Liver (tissue), 3 donors: ENCODE data around the gene CSNK1D.

ENCODE experiments used
- CTCF ChIP-seq: fragments of 150-350 bp; IDR thresholded peaks from 2 replicates; pipeline ENCODE4 v1.5.1; 2017; ENCODE audit warnings: improper control_type of control experiment, low read depth, low read length; ENCODE audit not compliant: missing input control
- EGR1 ChIP-seq, 2 donors: IDR thresholded peaks; 2 replicates each; pipeline ENCODE4 v1.6.1; 2016 to 2018; ENCODE audit warnings: antibody characterized with exemption in 2 of 2, low read depth in 2 of 2
- JUND ChIP-seq, 2 donors: IDR thresholded peaks; 2 replicates each; pipeline ENCODE4 v1.6.1; 2016; ENCODE audit warnings: antibody characterized with exemption in 2 of 2
- MAX ChIP-seq: IDR thresholded peaks from 2 replicates; pipeline ENCODE4 v1.6.1; 2016; ENCODE audit warnings: antibody characterized with exemption
- RXRA ChIP-seq, 2 donors: IDR thresholded peaks; 2 replicates each; pipeline ENCODE4 v1.6.1; 2017 to 2018; ENCODE audit warnings: antibody characterized with exemption in 2 of 2, mild to moderate bottlenecking in 1 of 2
- TAF1 ChIP-seq: conservative IDR thresholded peaks from 2 replicates; pipeline ENCODE4 v1.6.1; 2016; ENCODE audit warnings: antibody characterized with exemption, mild to moderate bottlenecking
- YY1 ChIP-seq: IDR thresholded peaks from 2 replicates; pipeline ENCODE4 v1.6.1; 2016; ENCODE audit warnings: antibody characterized with exemption, mild to moderate bottlenecking
- ZBTB33 ChIP-seq: IDR thresholded peaks from 2 replicates; pipeline ENCODE4 v1.6.1; 2016; ENCODE audit warnings: antibody characterized with exemption
- donor health status: healthy.
- donor health status: healthy.

GRCh38 chr17:82291582-82292250 lies 18.2 kb upstream of the CSNK1D start:
- TF ChIP-seq TAF1, result no peak
- no peak for TF ChIP-seq MAX
- TF ChIP-seq CTCF, result no peak
- TF ChIP-seq ZBTB33, result no peak
- TF ChIP-seq JUND (IDR thresholded peaks at IDR 0.05), result no peak
- TF ChIP-seq YY1, result no peak
- no peak for TF ChIP-seq RXRA (IDR thresholded peaks at IDR 0.05)
- TF ChIP-seq EGR1 (IDR thresholded peaks at IDR 0.05; ENCODE audit: low read depth in 2 of 2), result no peak
